Epithelial cell of prostate (primary cell): ENCODE measurements around the gene RARRES2.
"Not testable (repeated sequence)": the region's sequence is repeated elsewhere in the genome, so short reads cannot be mapped to it uniquely, and the experiment has no call there.

Source experiments
- DNase-seq: peaks from one replicate; pipeline ENCODE4 v3.0.0-alpha.2; 2011; ENCODE audit warnings: low read depth, low spot score
- H3K27ac ChIP-seq: fragments of 450-650 bp; 2 replicates; pipeline ENCODE4 v1.5.1; 2017; ENCODE audit warnings: mild to moderate bottlenecking

RARRES2 gene

DNA sequence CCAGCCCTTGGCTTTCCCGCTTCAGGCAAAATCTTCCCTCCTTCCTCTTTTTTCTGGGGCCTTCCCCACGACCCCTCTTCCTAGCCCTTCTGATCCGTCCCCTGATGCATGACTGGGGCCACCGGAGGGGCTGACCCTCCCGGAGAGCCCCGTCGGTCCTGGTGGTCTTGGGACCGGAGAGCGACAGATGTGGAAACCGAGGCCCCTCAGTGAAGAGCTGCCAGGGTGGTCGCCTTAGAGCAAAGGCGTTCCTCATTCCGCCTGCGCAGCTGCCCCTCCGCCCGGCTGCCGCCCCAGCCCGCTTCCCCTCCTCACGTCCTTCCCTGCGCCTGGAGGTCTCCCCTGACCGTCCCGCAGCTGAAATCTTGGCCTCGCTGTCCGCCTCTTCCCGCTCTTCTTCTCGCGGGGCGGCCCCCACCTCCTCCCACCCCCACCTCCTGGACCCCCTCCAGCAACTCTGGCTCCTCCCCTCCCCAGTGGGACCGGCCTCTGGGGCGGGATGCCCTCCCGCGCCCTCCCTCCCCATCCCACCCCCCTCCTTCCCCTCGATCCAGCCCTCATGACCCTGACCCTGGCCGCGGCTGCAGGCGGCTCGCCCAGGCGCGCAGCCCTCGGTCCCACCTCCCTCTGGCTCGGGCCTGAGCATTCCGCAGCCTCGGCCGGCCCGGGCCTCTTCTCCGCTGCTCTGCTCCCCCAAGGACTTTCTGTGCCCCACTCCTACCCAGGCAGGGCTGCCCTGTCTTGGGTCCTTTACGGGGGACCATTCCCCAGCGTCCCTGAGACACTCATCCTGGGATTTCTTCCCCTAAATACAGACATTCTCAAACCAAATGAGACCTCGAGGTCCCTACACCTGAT lies at the start of gene RARRES2:
Gene RARRES2, minus strand, starts transcription at position 367 of the 858 bp plus-strand sequence. CDS start 1,020 bp downstream, outside the sequence.
- DNase-seq, result no peak
- no peak within 1 kb of the TSS for H3K27ac ChIP-seq

DNA sequence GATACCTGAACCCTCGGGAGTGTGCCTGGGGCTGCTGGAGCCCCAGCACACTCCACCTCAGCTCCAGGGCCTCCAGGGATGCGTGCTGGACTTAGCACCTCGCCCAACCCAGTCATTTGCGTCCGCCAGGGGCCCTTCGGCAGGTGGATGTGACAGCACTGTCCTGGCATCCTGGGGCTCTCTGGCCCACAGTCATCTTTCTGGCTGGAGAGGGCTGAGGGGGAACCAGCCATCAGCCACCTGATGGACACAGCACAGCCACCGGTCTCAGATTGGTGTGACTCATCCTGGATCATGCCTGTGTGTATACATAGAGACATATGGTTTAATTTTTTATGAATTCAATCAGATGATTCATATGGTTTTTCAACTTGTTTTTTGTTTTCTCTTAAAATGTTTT lies 48.8 kb upstream of the RARRES2 start:
- H3K27ac ChIP-seq, result no peak overlapping the region
- DNase-seq, result no peak

DNA sequence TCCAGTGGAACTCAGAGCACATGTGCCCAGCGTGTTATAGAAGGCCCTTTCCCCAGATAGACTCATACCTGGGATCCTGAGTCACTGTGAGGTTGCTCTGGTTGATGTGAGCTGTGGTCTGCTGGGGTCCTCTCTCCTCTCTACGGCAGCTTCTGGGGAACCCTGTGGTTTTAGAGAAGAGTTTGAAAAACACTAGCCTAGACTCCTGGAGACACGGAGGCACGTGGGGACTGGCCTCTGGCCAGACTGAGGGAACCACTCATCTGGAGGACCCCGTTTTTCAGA lies 48.0 kb upstream of the RARRES2 start:
- no peak for DNase-seq
- H3K27ac ChIP-seq, result no peak overlapping the region

DNA sequence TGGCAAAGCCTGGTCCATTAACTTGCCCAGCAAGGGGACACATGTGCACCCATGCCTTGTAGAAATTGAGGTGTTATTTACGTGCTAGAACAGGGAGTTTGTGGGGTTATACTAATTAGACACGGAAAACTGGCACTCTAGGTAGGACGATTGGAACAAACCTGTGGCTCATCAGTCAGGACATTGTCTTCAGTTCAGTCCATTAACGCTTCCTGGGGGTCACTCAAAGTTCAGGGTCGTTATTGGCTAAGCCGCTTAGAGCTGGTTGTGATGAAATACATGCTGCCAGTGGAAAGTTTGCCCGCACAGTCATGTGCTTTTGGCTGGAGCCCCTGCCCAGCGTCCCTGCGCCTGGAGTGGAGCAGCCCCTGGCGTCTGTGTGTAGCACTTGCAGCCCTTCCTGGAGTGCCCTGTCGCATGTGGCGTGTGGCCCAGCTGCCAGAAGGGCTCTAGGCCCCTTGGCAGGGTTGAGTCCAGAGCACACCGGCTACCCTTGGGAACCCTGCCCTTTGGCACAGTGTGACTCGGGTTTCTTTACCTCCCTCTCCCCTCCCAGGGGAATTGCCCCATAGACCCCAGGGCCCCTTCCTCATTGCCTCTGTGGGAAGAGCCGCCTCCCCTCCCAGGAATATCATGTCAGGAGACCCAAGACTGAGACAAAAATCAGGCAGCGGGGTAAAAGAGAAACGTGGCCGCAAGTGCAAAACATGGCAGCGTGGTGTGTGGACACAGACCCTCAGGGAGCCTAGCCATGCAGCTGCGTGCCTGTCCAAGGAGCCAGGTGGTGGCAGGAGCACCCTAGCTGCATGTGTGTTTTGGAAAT lies 47.5 kb upstream of the RARRES2 start:
- no peak for DNase-seq
- H3K27ac ChIP-seq, result no peak overlapping the region

DNA sequence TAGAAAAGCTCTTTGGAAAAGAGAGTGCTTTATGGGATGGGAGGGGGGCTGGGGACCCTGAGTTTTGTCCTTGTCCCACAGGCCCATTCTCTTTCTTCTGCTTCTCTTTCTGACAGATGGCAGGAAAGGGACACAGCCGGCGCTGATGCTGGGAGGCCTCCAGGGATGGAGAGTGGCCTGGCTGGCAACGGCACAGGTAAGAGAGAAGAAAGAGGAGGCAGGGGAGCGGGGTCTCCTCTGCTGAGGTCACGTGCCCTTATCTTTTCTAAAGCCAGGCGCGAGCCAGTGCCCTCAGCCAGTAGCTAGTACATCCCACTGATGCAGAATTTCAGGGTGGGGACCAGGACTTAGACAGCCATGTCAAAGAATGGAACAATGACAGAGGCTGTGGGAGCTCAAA lies 46.9 kb upstream of the RARRES2 start:
- H3K27ac ChIP-seq, result no peak overlapping the region
- no peak for DNase-seq

DNA sequence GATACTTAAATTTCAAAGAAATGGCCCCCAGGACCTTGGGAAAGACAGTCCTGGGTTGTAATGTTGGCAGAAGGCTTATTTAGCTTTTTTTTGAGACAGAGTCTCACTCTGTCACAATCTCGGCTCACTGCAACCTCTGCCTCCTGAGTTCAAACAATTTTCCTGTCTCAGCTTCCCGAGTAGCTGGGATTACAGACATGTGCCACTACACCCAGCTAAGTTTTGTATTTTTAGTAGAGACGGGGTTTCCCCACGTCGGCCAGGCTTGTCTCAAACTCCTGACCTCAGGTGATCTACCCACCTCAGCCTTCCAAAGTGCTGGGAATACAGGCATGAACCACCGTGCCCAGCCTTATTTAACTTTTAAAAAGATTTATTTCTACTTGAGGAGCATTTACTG lies 44.5 kb upstream of the RARRES2 start:
- DNase-seq, H3K27ac ChIP-seq: not testable (repeated sequence)

DNA sequence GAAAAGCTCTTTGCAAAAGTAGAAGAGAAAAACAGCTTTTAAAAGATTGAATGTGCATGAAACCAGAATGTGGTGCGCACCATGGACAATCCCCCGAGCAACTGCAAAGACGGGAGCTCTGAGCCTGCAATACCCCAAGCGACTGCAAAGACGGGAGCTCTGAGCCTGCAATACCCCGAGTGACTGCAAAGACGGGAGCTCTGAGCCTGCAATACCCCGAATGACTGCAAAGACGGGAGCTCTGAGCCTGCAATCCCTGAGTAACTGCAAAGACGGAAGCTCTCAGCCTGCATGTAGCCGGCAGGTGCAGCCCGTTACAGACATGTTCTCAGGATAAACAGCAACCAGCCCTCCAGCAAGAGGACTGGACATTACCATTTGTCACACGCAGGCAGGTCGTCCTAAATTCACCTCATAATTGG lies 43.9 kb upstream of the RARRES2 start:
- no peak overlapping the region for H3K27ac ChIP-seq
- DNase-seq, result no peak

DNA sequence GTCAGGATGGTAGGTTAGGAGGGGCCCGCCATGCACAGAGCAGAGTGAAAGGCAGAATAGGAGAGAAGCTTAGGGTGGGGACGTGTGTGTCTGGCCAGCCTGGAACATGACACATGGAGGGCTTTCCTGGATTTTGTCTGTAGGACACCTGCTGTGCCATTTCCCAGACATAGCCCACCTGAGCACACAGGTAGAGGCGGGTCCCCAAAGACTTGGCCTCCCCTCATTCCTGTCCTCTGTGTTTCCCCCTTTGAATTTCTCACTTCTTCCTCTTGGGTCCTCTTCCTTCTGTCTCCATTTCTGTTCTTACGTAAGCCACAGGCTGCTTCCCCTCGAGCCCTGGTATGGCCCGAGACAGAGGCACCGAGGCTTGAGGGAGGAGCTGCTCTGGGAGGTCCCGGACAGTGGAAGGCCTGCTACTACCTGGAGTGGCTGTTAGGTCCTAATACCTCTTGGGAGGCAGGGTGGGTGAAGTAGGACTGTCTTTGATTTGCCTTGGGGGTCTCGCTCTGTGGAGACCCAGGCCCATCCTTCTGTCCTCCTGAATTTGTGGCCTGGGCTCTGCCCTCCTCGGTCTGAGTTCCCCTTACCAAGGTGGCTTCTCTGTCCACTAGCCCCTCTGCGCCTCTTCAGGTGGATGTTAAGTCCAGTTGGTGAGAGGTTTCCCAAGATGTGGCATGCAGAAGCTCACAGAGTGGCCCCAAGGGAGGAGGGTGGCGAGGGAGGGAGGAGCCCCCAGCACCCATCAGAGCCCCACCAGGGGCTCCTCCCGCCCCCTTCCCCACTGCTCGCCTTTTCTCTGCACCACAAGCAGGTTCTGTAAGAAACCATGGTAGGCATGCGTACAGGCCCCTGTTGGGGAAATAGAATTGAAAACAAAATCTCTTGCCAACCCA lies 43.2 kb upstream of the RARRES2 start:
- no peak overlapping the region for H3K27ac ChIP-seq
- no peak for DNase-seq

DNA sequence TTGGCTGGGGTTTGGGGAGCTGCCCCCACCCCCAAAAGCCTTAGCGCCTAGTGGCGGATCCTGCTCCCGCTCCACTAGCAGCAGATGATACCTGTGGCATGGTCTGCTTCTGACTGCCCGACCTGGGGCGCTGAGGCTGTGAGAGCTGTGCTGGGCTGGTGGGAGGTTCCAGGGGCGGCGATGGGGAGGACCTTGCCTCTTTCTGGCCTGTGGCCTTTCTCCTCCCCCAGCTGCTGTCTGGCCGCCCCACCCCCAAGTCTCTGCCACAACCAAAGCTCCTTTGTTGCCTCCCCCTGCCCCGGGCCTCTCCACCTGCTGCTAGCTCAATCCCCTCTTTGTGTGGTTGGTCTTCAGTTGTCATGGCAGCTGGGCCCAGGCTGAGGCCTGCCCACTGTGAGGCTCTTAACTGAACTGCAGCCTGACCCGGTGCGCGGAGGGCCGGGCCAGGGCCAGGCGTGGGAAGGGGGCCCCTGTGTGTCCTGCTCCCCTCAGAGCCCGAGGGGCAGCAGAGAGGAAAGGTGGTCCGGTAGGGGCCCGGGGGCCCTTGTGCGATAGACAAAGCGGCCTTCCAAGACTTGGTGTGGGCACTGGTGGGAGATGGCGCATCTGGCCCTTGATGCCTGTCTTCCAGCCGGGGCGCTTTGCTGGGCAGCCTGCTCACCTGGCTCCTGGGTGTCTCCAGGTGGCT lies 42.4 kb upstream of the RARRES2 start:
- H3K27ac ChIP-seq, result no peak overlapping the region
- DNase-seq, result no peak

DNA sequence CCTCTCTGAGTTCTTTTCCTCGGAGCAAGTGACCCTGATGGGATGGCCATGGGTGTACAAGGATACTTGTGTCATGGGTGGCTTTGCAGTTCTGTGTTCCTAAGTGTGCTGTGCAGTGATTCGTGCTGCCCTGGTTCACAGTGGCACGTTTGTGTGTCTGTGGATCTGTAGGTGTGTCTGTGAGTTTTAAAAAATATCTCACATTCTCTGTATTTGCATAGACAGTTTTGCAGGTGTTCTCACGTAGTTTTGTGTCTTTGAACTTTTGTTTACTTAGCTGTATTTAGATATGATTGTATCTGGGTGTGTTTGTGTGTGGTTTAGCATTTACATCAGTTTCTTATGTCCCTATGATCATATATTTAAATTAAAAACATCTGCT lies 41.4 kb upstream of the RARRES2 start:
- H3K27ac ChIP-seq, result no peak overlapping the region
- DNase-seq, result no peak

DNA sequence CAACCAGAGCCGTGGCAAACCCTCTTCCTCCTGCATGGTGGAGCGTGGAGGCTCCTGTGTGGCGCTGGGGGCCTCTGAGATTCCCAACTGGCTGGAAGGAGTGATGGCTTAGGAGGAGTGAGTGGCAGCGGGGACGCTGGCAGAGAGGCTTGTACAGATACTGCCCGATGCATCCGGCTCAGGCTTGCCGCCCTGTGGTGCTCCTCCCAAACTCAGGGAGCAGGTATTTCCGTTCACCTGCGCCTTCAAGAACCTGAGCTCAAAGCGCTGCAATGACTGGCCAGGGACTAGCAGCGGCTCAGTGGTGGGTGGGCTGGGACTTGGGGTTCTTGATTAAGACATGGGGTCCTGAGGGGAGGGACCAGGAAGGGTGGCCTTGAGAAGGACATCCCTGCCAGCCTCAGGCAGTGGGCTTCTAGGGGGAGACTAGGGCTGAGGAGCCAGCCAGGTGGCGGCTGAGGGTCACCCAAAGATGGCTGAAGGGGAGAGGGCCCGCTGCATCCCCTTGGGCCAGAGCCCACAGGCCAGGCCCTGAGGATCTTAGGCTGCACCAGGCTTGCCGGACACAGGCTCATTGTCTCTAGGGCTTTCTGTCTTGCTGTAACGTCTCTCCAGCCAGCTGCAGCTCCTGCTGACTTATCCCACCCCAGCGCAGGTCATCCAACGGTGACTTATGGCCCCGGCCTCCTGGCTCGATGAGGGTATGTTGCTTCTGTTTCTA lies 40.9 kb upstream of the RARRES2 start:
- no peak overlapping the region for H3K27ac ChIP-seq
- no peak for DNase-seq

DNA sequence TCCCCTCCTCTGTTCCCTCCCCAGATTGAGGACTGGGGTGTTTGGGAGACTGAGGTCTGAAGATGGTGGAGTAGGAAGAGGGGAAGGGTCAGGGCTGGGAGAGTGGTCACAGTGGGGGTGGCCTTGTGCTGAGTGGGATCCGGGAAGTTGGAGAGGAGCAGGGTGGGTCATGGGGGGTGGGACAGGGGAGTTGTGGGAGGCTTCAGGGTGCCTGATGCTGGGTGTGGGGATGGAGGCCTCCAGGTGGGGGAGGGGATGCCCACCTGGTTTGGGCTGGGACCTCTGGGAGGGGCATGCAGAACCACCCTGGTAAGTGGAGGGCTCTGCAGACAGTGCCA lies 40.3 kb upstream of the RARRES2 start:
- DNase-seq, result no peak
- H3K27ac ChIP-seq, result no peak overlapping the region

DNA sequence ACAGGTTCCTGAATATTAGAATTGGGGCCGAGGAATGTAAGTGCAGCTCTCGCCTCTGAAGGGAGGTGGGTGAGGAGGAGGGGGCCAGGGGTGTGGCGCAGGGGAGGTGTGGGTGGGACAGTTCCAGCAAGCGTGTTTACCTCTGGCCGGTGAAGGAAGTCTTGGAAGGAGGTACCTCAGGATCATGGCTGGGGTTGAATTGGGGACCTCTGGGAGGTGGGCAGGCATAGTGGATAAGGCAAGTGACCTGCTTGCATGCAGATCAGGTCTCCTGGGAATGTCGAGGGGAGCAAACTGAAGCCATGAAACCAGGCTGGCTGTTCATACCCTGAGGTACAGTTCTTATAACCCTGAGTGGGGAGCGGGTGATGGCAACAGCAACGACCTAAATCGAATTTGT lies 39.7 kb upstream of the RARRES2 start:
- no peak for DNase-seq
- H3K27ac ChIP-seq, result no peak overlapping the region

DNA sequence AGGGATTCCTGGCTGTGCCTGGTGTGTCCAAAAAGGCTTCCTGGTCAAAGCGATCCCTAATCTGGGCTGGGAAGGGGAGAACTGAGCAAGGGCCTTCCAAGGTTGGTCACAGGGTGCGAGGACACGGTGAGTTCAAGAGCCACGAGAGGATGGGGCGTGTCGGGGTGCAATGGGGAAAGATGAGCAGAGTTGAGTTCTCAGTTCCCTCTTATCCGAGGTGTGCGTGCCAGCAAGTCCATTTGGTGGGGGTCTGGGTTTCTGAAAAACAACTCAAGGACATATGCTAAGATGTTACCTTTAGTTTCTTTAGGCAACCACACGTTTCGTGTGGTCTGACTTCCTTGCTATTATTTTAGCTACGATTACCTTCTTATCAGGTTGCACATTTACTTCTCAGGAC lies 39.0 kb upstream of the RARRES2 start:
- H3K27ac ChIP-seq, result no peak overlapping the region
- DNase-seq, result no peak

DNA sequence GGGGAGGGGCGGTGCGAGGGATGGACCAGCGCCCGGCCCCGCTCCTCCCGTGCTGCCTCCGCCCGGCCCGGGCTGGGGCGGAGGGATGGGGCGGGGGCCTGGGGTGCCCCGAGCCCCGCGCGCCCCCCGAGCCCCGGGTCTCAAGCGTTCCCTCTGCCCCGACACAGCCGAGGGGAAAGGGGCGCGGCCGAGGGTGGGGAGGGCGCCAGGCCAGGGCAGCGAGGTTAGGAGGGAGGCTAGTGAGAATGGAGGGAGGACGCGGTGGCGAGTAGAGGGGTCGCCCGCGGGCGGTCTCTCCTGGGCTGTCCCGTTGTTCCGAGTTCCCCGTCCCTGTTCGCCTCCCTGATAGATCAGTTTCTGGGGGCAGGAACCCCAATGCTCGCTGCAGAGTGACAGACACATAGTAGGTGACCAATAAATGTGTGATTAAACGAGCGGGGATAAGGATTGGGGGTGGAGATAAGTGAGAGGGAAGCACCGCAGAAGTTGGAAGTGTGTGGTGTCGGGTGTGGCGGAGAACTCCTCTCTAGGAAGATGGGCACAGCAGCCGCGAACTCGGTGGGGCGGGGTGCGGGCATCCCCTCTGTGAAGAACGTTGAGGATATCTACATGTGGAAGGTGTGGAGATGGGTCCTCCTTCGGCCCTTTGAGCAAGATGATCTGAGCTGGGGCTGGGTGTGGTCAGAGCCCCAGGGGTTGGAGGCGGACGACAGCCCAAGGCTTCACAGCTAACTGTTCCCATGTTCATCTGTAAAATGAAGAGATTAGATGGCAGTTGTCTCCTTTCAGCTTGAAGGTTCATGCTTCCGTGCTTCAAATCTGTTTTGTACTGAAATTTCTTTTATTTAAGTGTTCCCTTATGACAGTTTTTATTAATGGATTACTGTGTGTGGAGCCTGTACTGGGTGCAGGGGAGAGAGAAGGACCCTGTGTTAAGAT lies 38.3 kb upstream of the RARRES2 start:
- no peak for DNase-seq
- peak overlapping the region; percentile 26 for H3K27ac ChIP-seq

DNA sequence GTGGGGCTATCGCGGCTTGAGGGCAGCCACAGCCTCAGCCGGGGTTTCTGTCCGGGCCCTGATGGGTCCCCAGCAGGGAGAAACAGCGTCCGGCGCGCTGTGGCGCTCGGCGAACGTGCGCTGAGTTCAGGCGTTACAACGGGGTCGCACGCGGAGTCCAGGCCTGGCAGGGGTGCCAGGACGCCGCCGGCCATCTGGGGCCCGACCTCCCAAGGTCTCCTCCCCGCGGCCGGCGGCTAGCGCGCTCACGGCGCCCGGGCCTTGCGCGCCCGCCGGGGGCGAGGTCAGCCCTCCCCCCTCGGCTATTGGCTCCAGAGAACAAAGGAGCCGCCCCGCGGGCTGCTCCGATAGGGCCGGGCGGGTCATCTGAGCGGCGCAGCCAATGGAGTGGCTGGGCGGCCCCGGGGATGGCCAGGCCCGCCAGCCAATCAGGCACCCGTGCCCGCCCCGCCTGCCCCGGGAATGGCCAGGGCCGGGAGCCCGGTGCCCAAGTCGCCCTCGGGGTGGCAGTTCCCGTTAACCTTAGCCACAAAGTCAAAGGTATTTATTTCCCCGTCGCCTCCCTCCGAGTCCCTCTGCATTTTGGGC lies 37.5 kb upstream of the RARRES2 start, which contains the start of gene ZNF775:
Gene ZNF775, plus strand, starts transcription at position 478 of the 588 bp plus-strand sequence. CDS start 9,141 bp downstream, outside the sequence.
- peak within 1 kb of the TSS; percentile 40 for H3K27ac ChIP-seq
- DNase-seq, result peak; percentile 50

DNA sequence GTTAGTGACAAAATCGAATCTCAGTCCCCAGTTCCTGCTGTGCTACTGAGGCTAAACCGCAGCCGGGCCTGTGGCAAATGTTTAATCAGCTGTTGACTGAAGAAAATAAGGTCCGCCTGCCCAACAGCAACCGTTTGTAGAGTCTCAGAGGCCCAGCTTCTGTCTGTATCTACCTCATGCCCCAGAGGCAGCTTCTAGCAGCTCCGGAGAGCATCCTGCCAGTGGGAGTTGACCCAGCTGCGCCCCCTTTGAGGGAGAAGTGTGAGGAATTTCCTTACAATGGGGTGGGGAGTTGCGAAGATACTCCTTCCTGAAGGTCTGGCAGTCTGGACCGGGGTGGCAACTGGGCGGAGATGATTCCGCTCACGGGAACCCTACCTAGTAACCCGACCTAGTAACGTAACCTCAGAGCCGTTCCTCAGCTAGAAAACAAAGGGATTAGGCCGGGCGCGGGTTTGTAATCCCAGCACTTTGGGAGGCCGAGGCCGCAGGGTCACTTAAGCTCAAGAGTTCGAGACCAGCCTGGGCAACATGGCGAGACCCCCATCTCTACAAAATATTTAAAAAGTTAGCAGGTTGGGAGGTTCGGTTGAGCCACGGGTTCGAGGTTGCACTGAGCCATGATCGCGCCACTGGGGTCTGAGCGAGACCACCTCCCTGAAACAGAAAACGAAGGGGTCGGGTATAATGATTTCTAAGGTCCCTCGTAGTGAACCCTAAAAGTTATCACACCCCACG lies 36.9 kb upstream of the RARRES2 start:
- H3K27ac ChIP-seq, result peak overlapping the region; percentile 40
- no peak for DNase-seq
